Measurements from ENCODE around the gene FKBP4. TPM values are rescaled to one million over a fixed set of nuclear protein-coding genes. Genes with fewer than 3 reads are reported as not detected.
A peak's percentile ranks its signal among the peaks of the same experiment; 100 is the strongest.

FKBP4 gene
- total RNA-seq, 1 donor from 2014 or later, result 57.0 TPM

- no peak for DNase-seq
- TF ChIP-seq CTCF (IDR thresholded peaks at IDR 0.05; ENCODE audit: borderline replicate concordance), result no peak
Measured at GRCh38 chr12:2806700-2807099, 11.9 kb downstream of the FKBP4 start.

GRCh38 chr12:2811801-2812200 is 17.0 kb downstream of the FKBP4 start:
- Histone ChIP-seq H3K27ac (replicated peaks) (peak overlapping the region; percentile 99), H3K36me3 (peaks cover 12% of the 10 kb centered on the region), H3K27me3 (ENCODE audit: low read depth) (no peaks in the 10 kb centered on the region), H3K4me1 (peaks cover 27% of the 10 kb centered on the region), H3K9me3 (replicated peaks) (no peaks in the 10 kb centered on the region), H3K4me3 (peak overlapping the region; percentile 90)
- no peak for TF ChIP-seq CTCF (IDR thresholded peaks at IDR 0.05; ENCODE audit: borderline replicate concordance)
- DNase-seq, result no peak
- intact Hi-C loops (cut with micrococcal nuclease), result no loop called here

More at GRCh38 chr12:2806700-2807099, 11.9 kb downstream of the FKBP4 start:
- no peak overlapping the region for H3K4me3 ChIP-seq
- H3K36me3 ChIP-seq, result peaks cover 40% of the 10 kb centered on the region
- intact Hi-C loops (cut with micrococcal nuclease), result no loop called here
- H3K9me3 ChIP-seq (replicated peaks), result no peaks in the 10 kb centered on the region
- no peaks in the 10 kb centered on the region for H3K27me3 ChIP-seq (ENCODE audit: low read depth)
- no peak overlapping the region for H3K27ac ChIP-seq (replicated peaks)
- peaks cover 32% of the 10 kb centered on the region for H3K4me1 ChIP-seq

GRCh38 chr12:2812290-2813213 is 17.8 kb downstream of the FKBP4 start, which contains the start of gene ITFG2:
TSS of gene ITFG2 (plus strand) at chr12:2812668. CDS start at chr12:2812761, 93 bp downstream.
- no peak for TF ChIP-seq CTCF (IDR thresholded peaks at IDR 0.05; ENCODE audit: borderline replicate concordance)
- Histone ChIP-seq H3K4me3 (peak within 1 kb of the TSS; percentile 90), H3K9me3 (replicated peaks) (no peaks in the 10 kb centered on the region), H3K27me3 (ENCODE audit: low read depth) (no peaks in the 10 kb centered on the region), H3K27ac (replicated peaks) (peak within 1 kb of the TSS; percentile 99), H3K36me3 (peaks cover 19% of the 10 kb centered on the region), H3K4me1 (peaks cover 27% of the 10 kb centered on the region)
- intact Hi-C loops (cut with micrococcal nuclease), result no loop called here
- peak; percentile 98 for DNase-seq

- H3K9me3 ChIP-seq (replicated peaks), result no peaks in the 10 kb centered on the region
- peaks cover 28% of the 10 kb centered on the region for H3K36me3 ChIP-seq
- DNase-seq, result no peak
- TF ChIP-seq CTCF (IDR thresholded peaks at IDR 0.05; ENCODE audit: borderline replicate concordance), result peak; percentile 66
- peak overlapping the region; percentile 99 for H3K27ac ChIP-seq (replicated peaks)
- H3K4me3 ChIP-seq, result peak overlapping the region; percentile 90
- intact Hi-C loops (cut with micrococcal nuclease), result no loop called here
- no peaks in the 10 kb centered on the region for H3K27me3 ChIP-seq (ENCODE audit: low read depth)
- H3K4me1 ChIP-seq, result peaks cover 27% of the 10 kb centered on the region
Measured at GRCh38 chr12:2813214-2814185, 18.7 kb downstream of the FKBP4 start.

GRCh38 chr12:2819810-2820209 is 25.0 kb downstream of the FKBP4 start:
- no peaks in the 10 kb centered on the region for H3K9me3 ChIP-seq (replicated peaks)
- no peak overlapping the region for H3K4me3 ChIP-seq
- DNase-seq, result no peak
- intact Hi-C loops (cut with micrococcal nuclease), result no loop called here
- no peak overlapping the region for H3K27ac ChIP-seq (replicated peaks)
- no peaks in the 10 kb centered on the region for H3K4me1 ChIP-seq
- H3K36me3 ChIP-seq, result peaks cover 90% of the 10 kb centered on the region
- TF ChIP-seq CTCF (IDR thresholded peaks at IDR 0.05; ENCODE audit: borderline replicate concordance), result no peak
- no peaks in the 10 kb centered on the region for H3K27me3 ChIP-seq (ENCODE audit: low read depth)

All from left ventricle myocardium inferior (tissue), 1 donor.